Karpas-422 (cell line): ENCODE results near the gene ACAT2. TPM values are rescaled to one million over a fixed set of nuclear protein-coding genes. Genes with fewer than 3 reads are reported as not detected.
"Not testable (repeated sequence)": the region's sequence is repeated elsewhere in the genome, so short reads cannot be mapped to it uniquely, and the experiment has no call there.

ENCODE experiments used
- DNase-seq: peaks from one replicate; pipeline ENCODE4 v3.0.0-alpha.2; 2015
- H2AFZ ChIP-seq: fragments of 200-600 bp; sonication (generic); 2 replicates; pipeline ENCODE4 v1.6.1; 2014; ENCODE audit warnings: antibody characterized with exemption, low read length, mixed read lengths
- H3K27ac ChIP-seq: fragments of 200-600 bp; sonication (generic); 2 replicates; pipeline ENCODE4 v1.5.1; 2014; ENCODE audit warnings: mild to moderate bottlenecking, low read length, moderate library complexity
- H3K27me3 ChIP-seq: fragments of 200-600 bp; sonication (generic); 2 replicates; pipeline ENCODE4 v1.6.1; 2014; ENCODE audit warnings: low read length, mixed read lengths
- H3K36me3 ChIP-seq: fragments of 200-600 bp; sonication (generic); 2 replicates; pipeline ENCODE4 v1.6.1; 2014; ENCODE audit warnings: low read length, mixed read lengths; ENCODE audit not compliant: insufficient read depth
- H3K4me1 ChIP-seq: fragments of 200-600 bp; sonication (generic); 2 replicates; pipeline ENCODE4 v1.6.1; 2014; ENCODE audit warnings: mild to moderate bottlenecking, low read length, mixed read lengths
- H3K4me2 ChIP-seq: fragments of 200-600 bp; sonication (generic); 2 replicates; pipeline ENCODE4 v1.6.1; 2014; ENCODE audit warnings: low read length, low read depth, mild to moderate bottlenecking; ENCODE audit not compliant: poor library complexity, severe bottlenecking
- H3K4me3 ChIP-seq: fragments of 200-600 bp; sonication (generic); 2 replicates; pipeline ENCODE4 v1.5.1; 2014; ENCODE audit warnings: mild to moderate bottlenecking, antibody characterized with exemption, low read length, mixed read lengths
- H3K79me2 ChIP-seq: fragments of 200-600 bp; sonication (generic); 2 replicates; pipeline ENCODE4 v1.6.1; 2014; ENCODE audit warnings: mild to moderate bottlenecking, low read length, mixed read lengths
- H3K9ac ChIP-seq: fragments of 200-600 bp; sonication (generic); 2 replicates; pipeline ENCODE4 v1.6.0; 2014; ENCODE audit warnings: low read length
- H3K9me2 ChIP-seq: fragments of 200-600 bp; sonication (generic), shearing (Covaris generic); replicated peaks from 2 replicates; pipeline ENCODE4 v1.6.0; 2014; ENCODE audit warnings: mild to moderate bottlenecking, low read length, moderate library complexity; ENCODE audit not compliant: insufficient read depth
- H3K9me3 ChIP-seq: fragments of 300-700, 200-600 bp; sonication (generic); 2 replicates; pipeline ENCODE4 v1.6.1; 2014; ENCODE audit warnings: low read length, mixed read lengths
- H4K20me1 ChIP-seq: fragments of 200-600 bp; sonication (generic); 2 replicates; pipeline ENCODE4 v1.6.1; 2014; ENCODE audit warnings: mild to moderate bottlenecking, antibody characterized with exemption, low read length, low read depth; ENCODE audit not compliant: insufficient read depth
- total RNA-seq: library from RNA; depleted of rRNA; stranded (reverse); fragments of >200 nt; shearing (Covaris generic); gene quantifications from 2 replicates; pipeline ENCODE4 v1.2.3, GENCODE V29; 2014; ENCODE audit warnings: low replicate concordance

The ACAT2 gene
- total RNA-seq, 1 experiment from 2014 or later, result 72.9 TPM

- H3K27me3 ChIP-seq, result no peaks in the 10 kb centered on the region
- no peak overlapping the region for H2AFZ ChIP-seq
- no peak overlapping the region for H3K27ac ChIP-seq
- H3K9me3 ChIP-seq, result no peaks in the 10 kb centered on the region
- H3K4me1 ChIP-seq, result no peaks in the 10 kb centered on the region
- H3K36me3 ChIP-seq, result 0 out of 2 replicates have a peak, but pooled peaks cover 2% of the 10 kb centered on the region
- no peaks in the 10 kb centered on the region for H3K9me2 ChIP-seq
- H3K4me3 ChIP-seq, result no peak overlapping the region
- 0 out of 2 replicates have a peak, but pooled peaks cover 3% of the 10 kb centered on the region for H4K20me1 ChIP-seq
- peaks cover 30% of the 10 kb centered on the region for H3K79me2 ChIP-seq
- no peak overlapping the region for H3K9ac ChIP-seq
- no peak for DNase-seq
- no peak overlapping the region for H3K4me2 ChIP-seq
Measured at GRCh38 chr6:159719287-159719686, 42.6 kb upstream of the ACAT2 start.

- H3K9me2 ChIP-seq, result no peaks in the 10 kb centered on the region
- H3K4me2 ChIP-seq, result no peak overlapping the region
- no peak overlapping the region for H3K27ac ChIP-seq
- H3K4me1 ChIP-seq, result peaks cover 9% of the 10 kb centered on the region
- no peaks in the 10 kb centered on the region for H3K36me3 ChIP-seq
- no peak overlapping the region for H3K4me3 ChIP-seq
- H3K9ac ChIP-seq, result no peak overlapping the region
- peak; percentile 87 for DNase-seq
- H2AFZ ChIP-seq, result no peak overlapping the region
- no peaks in the 10 kb centered on the region for H3K9me3 ChIP-seq
- 0 out of 2 replicates have a peak, but pooled peaks cover 3% of the 10 kb centered on the region for H4K20me1 ChIP-seq
- H3K79me2 ChIP-seq, result peaks cover 44% of the 10 kb centered on the region
- H3K27me3 ChIP-seq, result no peaks in the 10 kb centered on the region
Measured at GRCh38 chr6:159720708-159721107, 41.1 kb upstream of the ACAT2 start.

- not testable (repeated sequence) for H3K27ac ChIP-seq, H3K4me2 ChIP-seq, H3K27me3 ChIP-seq, H3K9me2 ChIP-seq, H4K20me1 ChIP-seq, H2AFZ ChIP-seq, H3K9me3 ChIP-seq, H3K9ac ChIP-seq, H3K36me3 ChIP-seq, DNase-seq, H3K4me3 ChIP-seq
- Histone ChIP-seq H3K79me2 (peaks cover 54% of the 10 kb centered on the region), H3K4me1 (peaks cover 12% of the 10 kb centered on the region)
Measured at GRCh38 chr6:159721981-159722380, 39.9 kb upstream of the ACAT2 start.

- no peak overlapping the region for H3K27ac ChIP-seq
- H3K9me2 ChIP-seq, result no peaks in the 10 kb centered on the region
- peaks cover 4% of the 10 kb centered on the region; the same call in 1 of the 2 replicates for H4K20me1 ChIP-seq
- no peak overlapping the region for H3K9ac ChIP-seq
- H3K4me1 ChIP-seq, result peaks cover 12% of the 10 kb centered on the region
- H3K9me3 ChIP-seq, result no peaks in the 10 kb centered on the region
- peaks cover 56% of the 10 kb centered on the region for H3K79me2 ChIP-seq
- DNase-seq, result no peak
- no peak overlapping the region for H3K4me2 ChIP-seq
- no peak overlapping the region for H2AFZ ChIP-seq
- no peaks in the 10 kb centered on the region for H3K36me3 ChIP-seq
- H3K4me3 ChIP-seq, result no peak overlapping the region
- H3K27me3 ChIP-seq, result no peaks in the 10 kb centered on the region
Measured at GRCh38 chr6:159722655-159723054, 39.2 kb upstream of the ACAT2 start.

- H3K36me3 ChIP-seq, result no peaks in the 10 kb centered on the region
- H2AFZ ChIP-seq, result no peak overlapping the region
- H3K9me3 ChIP-seq, result no peaks in the 10 kb centered on the region
- H3K4me3 ChIP-seq, result no peak overlapping the region
- H3K9me2 ChIP-seq, result no peaks in the 10 kb centered on the region
- no peak for DNase-seq
- H3K4me1 ChIP-seq, result peaks cover 12% of the 10 kb centered on the region
- H3K4me2 ChIP-seq, result no peak overlapping the region
- H3K27me3 ChIP-seq, result no peaks in the 10 kb centered on the region
- peaks cover 9% of the 10 kb centered on the region; the same call in 1 of the 2 replicates for H4K20me1 ChIP-seq
- H3K9ac ChIP-seq, result no peak overlapping the region
- no peak overlapping the region for H3K27ac ChIP-seq
- H3K79me2 ChIP-seq, result peaks cover 60% of the 10 kb centered on the region
Measured at GRCh38 chr6:159723259-159723658, 38.6 kb upstream of the ACAT2 start.

- no peak for DNase-seq
- peaks cover 9% of the 10 kb centered on the region; the same call in 1 of the 2 replicates for H3K36me3 ChIP-seq
- H3K4me2 ChIP-seq, result peak overlapping the region; percentile 89
- peaks cover 75% of the 10 kb centered on the region for H3K79me2 ChIP-seq
- no peak overlapping the region for H3K27ac ChIP-seq
- no peak overlapping the region for H3K4me3 ChIP-seq
- no peaks in the 10 kb centered on the region for H3K9me2 ChIP-seq
- H4K20me1 ChIP-seq, result peaks cover 24% of the 10 kb centered on the region
- peaks cover 25% of the 10 kb centered on the region for H3K4me1 ChIP-seq
- 0 out of 2 replicates have a peak overlapping the region, but pooled peaks have one; percentile 39 for H3K9ac ChIP-seq
- no peaks in the 10 kb centered on the region for H3K27me3 ChIP-seq
- H2AFZ ChIP-seq, result no peak overlapping the region
- H3K9me3 ChIP-seq, result no peaks in the 10 kb centered on the region
Measured at GRCh38 chr6:159724778-159725177, 37.1 kb upstream of the ACAT2 start.

GRCh38 chr6:159725208-159725607 is 36.6 kb upstream of the ACAT2 start:
- H3K9ac ChIP-seq, result peak overlapping the region; percentile 39
- H3K4me2 ChIP-seq, result peak overlapping the region; percentile 89
- H3K4me1 ChIP-seq, result peaks cover 29% of the 10 kb centered on the region
- DNase-seq, H3K9me2 ChIP-seq, H2AFZ ChIP-seq, H3K27ac ChIP-seq, H3K9me3 ChIP-seq, H3K27me3 ChIP-seq: not testable (repeated sequence)
- H4K20me1 ChIP-seq, result peaks cover 29% of the 10 kb centered on the region
- peaks cover 13% of the 10 kb centered on the region for H3K36me3 ChIP-seq
- peaks cover 78% of the 10 kb centered on the region for H3K79me2 ChIP-seq
- peak overlapping the region; percentile 82 for H3K4me3 ChIP-seq

- Histone ChIP-seq H4K20me1 (peaks cover 37% of the 10 kb centered on the region), H3K4me1 (peaks cover 37% of the 10 kb centered on the region), H3K79me2 (peaks cover 87% of the 10 kb centered on the region), H3K9me2 (no peaks in the 10 kb centered on the region), H3K27ac (peak overlapping the region; percentile 86), H3K4me2 (peak overlapping the region; percentile 89), H3K9me3 (no peaks in the 10 kb centered on the region), H3K36me3 (peaks cover 25% of the 10 kb centered on the region), H3K4me3 (peak overlapping the region; percentile 82), H2AFZ (0 out of 2 replicates have a peak overlapping the region, but pooled peaks have one; percentile 62), H3K27me3 (no peaks in the 10 kb centered on the region), H3K9ac (peak overlapping the region; percentile 97)
- DNase-seq, result peak; percentile 59
Measured at GRCh38 chr6:159726255-159726917, 35.5 kb upstream of the ACAT2 start.
